DND-41 (cell line): Measurements from ENCODE around the gene NPTN.

ENCODE experiments used
- ATAC-seq: fragments of 200-7000 bp; cut with Tn5 transposase; 3 replicates; pipeline ENCODE4 v1.9.1; 2021; ENCODE audit warnings: low read depth; ENCODE audit not compliant: insufficient read depth
- DNase-seq: peaks from one replicate; pipeline ENCODE4 v3.0.0-alpha.2; 2020
- H2AFZ ChIP-seq: 2 replicates; pipeline ENCODE4 v1.6.0; 2012; ENCODE audit warnings: low read depth, low read length
- H3K27ac ChIP-seq: 2 replicates; pipeline ENCODE4 v1.5.1; 2012; ENCODE audit warnings: low read length, inconsistent platforms
- H3K27me3 ChIP-seq: fragments of 200-600 bp; sonication (generic); 2 replicates; pipeline ENCODE4 v1.6.0; 2012; ENCODE audit warnings: low read length, mild to moderate bottlenecking, inconsistent platforms; ENCODE audit not compliant: insufficient read depth, poor library complexity
- H3K36me3 ChIP-seq: 2 replicates; pipeline ENCODE4 v1.5.1; 2012; ENCODE audit warnings: low read length, inconsistent platforms; ENCODE audit not compliant: insufficient read depth
- H3K4me1 ChIP-seq: 2 replicates; pipeline ENCODE4 v1.5.1; 2012; ENCODE audit warnings: mild to moderate bottlenecking, low read length; ENCODE audit not compliant: insufficient read depth
- H3K4me2 ChIP-seq: 2 replicates; pipeline ENCODE4 v1.6.0; 2012; ENCODE audit warnings: mild to moderate bottlenecking, moderate library complexity, low read length, inconsistent platforms; ENCODE audit not compliant: insufficient read depth
- H3K4me3 ChIP-seq, 2 experiments: fragments of 200-600 bp in 1 of 2; shearing (Covaris generic) in 1 of 2; 2 replicates each; pipeline ENCODE4 v1.5.1; 2012 to 2016; ENCODE audit warnings: inconsistent platforms in 2 of 2, low read length in 2 of 2, mild to moderate bottlenecking in 2 of 2, low read depth in 1 of 2, moderate library complexity in 1 of 2
- H3K79me2 ChIP-seq: 2 replicates; pipeline ENCODE4 v1.6.0; 2012; ENCODE audit warnings: low read length, inconsistent platforms; ENCODE audit not compliant: insufficient read depth
- H3K9ac ChIP-seq: 2 replicates; pipeline ENCODE4 v1.6.0; 2012; ENCODE audit warnings: low read depth, mild to moderate bottlenecking, inconsistent platforms, low read length, moderate library complexity
- H3K9me3 ChIP-seq: 2 replicates; pipeline ENCODE4 v1.5.1; 2012; ENCODE audit warnings: low read length, moderate library complexity, mild to moderate bottlenecking, inconsistent platforms; ENCODE audit not compliant: insufficient read depth, severe bottlenecking
- H4K20me1 ChIP-seq: 2 replicates; pipeline ENCODE4 v1.6.0; 2012; ENCODE audit warnings: low read length; ENCODE audit not compliant: insufficient read depth
- EZH2 ChIP-seq: IDR thresholded peaks from 3 replicates; pipeline ENCODE4 v1.6.1; 2012; ENCODE audit warnings: borderline replicate concordance, low read depth, mild to moderate bottlenecking, moderate library complexity, low read length, inconsistent platforms; ENCODE audit not compliant: severe bottlenecking
- TF ChIP-seq, protein P1 (sequence below): IDR thresholded peaks from 2 replicates; pipeline ENCODE4 v1.5.1; 2012; ENCODE audit warnings: borderline replicate concordance, low read length, moderate library complexity, mild to moderate bottlenecking; ENCODE audit not compliant: poor library complexity, severe bottlenecking; ENCODE audit errors: extremely low read depth

Gene NPTN

GRCh38 chr15:73628976-73629797 is 4.0 kb downstream of the NPTN start:
- Histone ChIP-seq H3K4me1 (peaks cover 24% of the 10 kb centered on the region), H3K79me2 (peaks cover 74% of the 10 kb centered on the region), H3K9ac (no peak overlapping the region), H2AFZ (no peak overlapping the region), H3K27ac (no peak overlapping the region), H3K27me3 (no peaks in the 10 kb centered on the region), H3K4me3 (no peak overlapping the region), H3K9me3 (no peaks in the 10 kb centered on the region), H4K20me1 (peaks cover 45% of the 10 kb centered on the region), H3K4me2 (no peak overlapping the region; the same call in 1 of the 2 replicates), H3K36me3 (no peaks in the 10 kb centered on the region)
- DNase-seq (no peak), ATAC-seq (no peak)
- TF ChIP-seq, protein P1, sequence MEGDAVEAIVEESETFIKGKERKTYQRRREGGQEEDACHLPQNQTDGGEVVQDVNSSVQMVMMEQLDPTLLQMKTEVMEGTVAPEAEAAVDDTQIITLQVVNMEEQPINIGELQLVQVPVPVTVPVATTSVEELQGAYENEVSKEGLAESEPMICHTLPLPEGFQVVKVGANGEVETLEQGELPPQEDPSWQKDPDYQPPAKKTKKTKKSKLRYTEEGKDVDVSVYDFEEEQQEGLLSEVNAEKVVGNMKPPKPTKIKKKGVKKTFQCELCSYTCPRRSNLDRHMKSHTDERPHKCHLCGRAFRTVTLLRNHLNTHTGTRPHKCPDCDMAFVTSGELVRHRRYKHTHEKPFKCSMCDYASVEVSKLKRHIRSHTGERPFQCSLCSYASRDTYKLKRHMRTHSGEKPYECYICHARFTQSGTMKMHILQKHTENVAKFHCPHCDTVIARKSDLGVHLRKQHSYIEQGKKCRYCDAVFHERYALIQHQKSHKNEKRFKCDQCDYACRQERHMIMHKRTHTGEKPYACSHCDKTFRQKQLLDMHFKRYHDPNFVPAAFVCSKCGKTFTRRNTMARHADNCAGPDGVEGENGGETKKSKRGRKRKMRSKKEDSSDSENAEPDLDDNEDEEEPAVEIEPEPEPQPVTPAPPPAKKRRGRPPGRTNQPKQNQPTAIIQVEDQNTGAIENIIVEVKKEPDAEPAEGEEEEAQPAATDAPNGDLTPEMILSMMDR, result no peak
- no peak for TF ChIP-seq EZH2

DNA sequence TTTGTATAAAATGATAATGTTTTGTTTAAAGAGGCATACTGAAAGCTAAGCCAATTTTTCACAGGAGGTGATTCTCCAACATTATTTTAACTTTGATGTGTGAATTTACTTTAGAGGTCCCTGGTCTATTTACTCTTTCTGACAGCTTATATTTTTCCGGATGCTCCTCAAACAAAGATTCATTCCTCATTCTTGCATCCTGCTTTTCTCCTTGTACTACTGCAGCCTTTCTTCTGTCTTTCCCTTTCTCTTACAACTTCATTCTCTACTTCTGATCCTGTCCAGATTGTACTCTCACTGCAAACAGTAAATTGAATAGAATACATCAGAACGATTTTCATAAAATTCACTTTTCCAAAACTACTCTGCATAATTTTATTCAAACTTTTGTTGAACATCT is 5.1 kb downstream of the NPTN start:
- Histone ChIP-seq H3K27me3 (no peaks in the 10 kb centered on the region), H4K20me1 (peaks cover 54% of the 10 kb centered on the region), H3K9ac (no peak overlapping the region), H2AFZ (no peak overlapping the region), H3K4me2 (no peak overlapping the region), H3K4me3 (no peak overlapping the region), H3K27ac (no peak overlapping the region), H3K4me1 (peaks cover 17% of the 10 kb centered on the region), H3K36me3 (no peaks in the 10 kb centered on the region), H3K79me2 (peaks cover 81% of the 10 kb centered on the region), H3K9me3 (no peaks in the 10 kb centered on the region)
- no peak for DNase-seq
- TF ChIP-seq, protein P1, result no peak
- no peak for TF ChIP-seq EZH2
- no peak for ATAC-seq

- Histone ChIP-seq H3K27ac (no peak overlapping the region), H4K20me1 (peaks cover 52% of the 10 kb centered on the region; the same call in 1 of the 2 replicates)
Observed at GRCh38 chr15:73626072-73626471, 7.1 kb downstream of the NPTN start.

More at GRCh38 chr15:73626072-73626471, 7.1 kb downstream of the NPTN start:
- ATAC-seq, result no peak
- no peak for TF ChIP-seq EZH2
- TF ChIP-seq, protein P1, result no peak
- Histone ChIP-seq H3K4me3 (no peak overlapping the region), H3K9me3 (no peaks in the 10 kb centered on the region), H3K79me2 (peaks cover 78% of the 10 kb centered on the region), H3K9ac (no peak overlapping the region), H3K4me2 (no peak overlapping the region), H2AFZ (no peak overlapping the region), H3K36me3 (no peaks in the 10 kb centered on the region), H3K4me1 (peaks cover 4% of the 10 kb centered on the region), H3K27me3 (no peaks in the 10 kb centered on the region)
- DNase-seq, result no peak
